Osteoblast (primary cell): ENCODE measurements around the gene TNS3. TPM values are rescaled to one million over a fixed set of nuclear protein-coding genes. Genes with fewer than 3 reads are reported as not detected.

Source experiments
- DNase-seq: peaks from one replicate; pipeline ENCODE4 v3.0.0; 2011; ENCODE audit warnings: low spot score, mixed read lengths; ENCODE audit not compliant: insufficient read length; ENCODE audit errors: missing footprints
- H2AFZ ChIP-seq: 2 replicates; pipeline ENCODE4 v1.6.0; 2011; ENCODE audit warnings: mild to moderate bottlenecking, low read length
- H3K27ac ChIP-seq: 2 replicates; pipeline ENCODE4 v1.5.1; 2011; ENCODE audit warnings: mild to moderate bottlenecking, low read depth, low read length, moderate library complexity
- H3K27me3 ChIP-seq: 2 replicates; pipeline ENCODE4 v1.6.0; 2012; ENCODE audit warnings: mild to moderate bottlenecking, control low read depth, inconsistent platforms, low read length, moderate library complexity; ENCODE audit not compliant: insufficient read depth
- H3K36me3 ChIP-seq: 2 replicates; pipeline ENCODE4 v1.5.1; 2011; ENCODE audit warnings: mild to moderate bottlenecking, low read length, control low read depth, moderate library complexity; ENCODE audit not compliant: insufficient read depth
- H3K4me1 ChIP-seq: 2 replicates; pipeline ENCODE4 v1.5.1; 2011; ENCODE audit warnings: mild to moderate bottlenecking, low read length, control low read depth, moderate library complexity; ENCODE audit not compliant: insufficient read depth
- H3K4me2 ChIP-seq: 2 replicates; pipeline ENCODE4 v1.6.0; 2011; ENCODE audit warnings: mild to moderate bottlenecking, low read length; ENCODE audit not compliant: insufficient read depth
- H3K4me3 ChIP-seq: fragments of 200-600 bp; sonication (generic); 3 replicates; pipeline ENCODE4 v1.5.1; 2012; ENCODE audit warnings: mild to moderate bottlenecking, low read length, inconsistent platforms; ENCODE audit not compliant: insufficient read depth
- H3K79me2 ChIP-seq: 2 replicates; pipeline ENCODE4 v1.6.0; 2012; ENCODE audit warnings: mild to moderate bottlenecking, low read length, control low read depth, inconsistent platforms; ENCODE audit not compliant: insufficient read depth
- H3K9me3 ChIP-seq: 2 replicates; pipeline ENCODE4 v1.5.1; 2011; ENCODE audit warnings: low read depth, low read length, control low read depth
- H4K20me1 ChIP-seq: 2 replicates; pipeline ENCODE4 v1.6.0; 2012; ENCODE audit warnings: mild to moderate bottlenecking, low read length, control low read depth; ENCODE audit not compliant: insufficient read depth
- CTCF ChIP-seq: IDR thresholded peaks from 2 replicates; pipeline ENCODE4 v1.5.1; 2011; ENCODE audit warnings: mild to moderate bottlenecking, low read depth, low read length, moderate library complexity; ENCODE audit errors: extremely low read depth
- total RNA-seq: library from RNA; depleted of rRNA; stranded (reverse); fragments of >200 nt; gene quantifications from 2 replicates; pipeline ENCODE4 v1.2.3, GENCODE V29; 2012

Gene TNS3
- 67.3 and 88.1 TPM in 2 replicates for total RNA-seq

DNA sequence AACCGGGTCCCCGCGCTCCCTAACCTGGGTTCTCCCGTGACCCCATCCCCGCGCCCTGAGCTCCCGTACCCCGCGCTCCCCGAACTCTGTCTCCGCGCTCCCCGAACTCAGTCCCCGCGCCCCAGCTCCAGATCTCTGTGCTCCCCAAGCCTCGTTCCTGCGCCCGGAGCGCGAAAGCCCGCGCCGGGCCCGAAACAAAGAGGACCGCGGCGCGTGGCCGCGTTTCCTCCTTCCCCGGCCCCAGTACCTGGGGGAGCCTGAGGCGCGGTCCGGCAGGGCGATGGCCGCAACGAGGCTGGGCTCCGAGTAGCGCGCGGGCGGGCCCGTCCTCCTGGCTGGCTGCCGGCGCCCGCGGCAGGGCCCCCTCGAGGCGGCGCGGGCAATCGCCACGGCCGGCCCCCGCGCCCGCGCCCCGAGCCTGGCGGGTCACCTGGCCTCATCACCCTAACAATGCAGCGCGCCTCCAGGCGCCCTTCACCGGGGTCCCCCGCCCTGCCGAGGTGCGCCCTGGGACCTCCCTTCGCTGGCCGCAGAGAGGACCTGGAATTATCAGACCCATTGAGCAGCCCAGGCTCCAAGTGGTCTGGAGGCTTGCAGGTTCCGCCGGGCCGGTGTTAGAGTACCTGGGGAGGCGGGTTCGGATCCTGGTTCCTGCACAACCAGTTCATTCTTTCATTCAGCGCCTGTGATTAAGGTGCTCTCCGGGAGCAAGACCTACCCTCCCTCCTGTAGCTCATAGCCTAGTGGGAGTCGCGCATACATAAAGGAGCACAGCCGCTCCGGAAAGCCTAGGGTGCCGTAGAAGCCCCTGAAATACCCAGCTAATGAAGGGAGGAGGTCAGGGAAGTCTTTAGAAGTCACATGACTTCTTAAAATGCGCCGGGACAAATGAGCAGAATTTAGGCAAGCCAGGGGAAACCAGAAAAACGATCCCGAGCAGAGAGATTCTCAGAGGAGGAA, at the start of gene TNS3:
Gene TNS3 (minus strand): TSS at position 308 of the 960 bp plus-strand sequence. CDS start 142,475 bp downstream, outside the sequence.
- Histone ChIP-seq H3K9me3 (no peaks in the 10 kb centered on the region), H3K27me3 (no peaks in the 10 kb centered on the region), H3K36me3 (peaks cover 12% of the 10 kb centered on the region), H3K79me2 (peaks cover 36% of the 10 kb centered on the region), H2AFZ (peak within 1 kb of the TSS; percentile 64), H3K4me1 (peaks cover 50% of the 10 kb centered on the region), H3K4me2 (peak within 1 kb of the TSS; percentile 87), H3K27ac (peak within 1 kb of the TSS; percentile 87), H3K4me3 (peak within 1 kb of the TSS; percentile 81), H4K20me1 (no peaks in the 10 kb centered on the region)
- peak; percentile 94 for DNase-seq
- no peak for TF ChIP-seq CTCF

DNA sequence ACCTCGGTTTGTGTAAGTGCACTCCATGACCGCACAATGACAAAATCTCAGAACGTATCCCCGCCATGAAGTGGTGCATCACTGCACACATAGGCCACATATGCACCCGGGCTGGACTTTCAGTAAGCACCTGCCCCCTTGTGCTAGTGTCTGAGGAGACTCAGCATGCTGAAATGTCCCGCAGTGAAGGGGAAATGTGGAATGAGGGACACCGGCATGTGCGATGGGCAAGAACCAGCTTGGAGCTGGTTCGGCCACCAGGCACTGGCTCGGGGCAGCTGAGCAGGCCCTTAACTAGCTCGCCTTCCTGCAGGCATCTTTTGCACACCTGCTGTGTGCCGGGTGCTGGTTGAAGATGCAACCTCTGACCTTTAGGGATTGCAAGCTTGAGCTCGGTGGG, 49.8 kb upstream of the TNS3 start:
- Histone ChIP-seq H3K79me2 (no peaks in the 10 kb centered on the region), H3K9me3 (no peaks in the 10 kb centered on the region), H3K4me3 (no peak overlapping the region), H2AFZ (no peak overlapping the region), H4K20me1 (no peaks in the 10 kb centered on the region), H3K4me1 (peaks cover 30% of the 10 kb centered on the region), H3K27ac (no peak overlapping the region), H3K27me3 (no peaks in the 10 kb centered on the region), H3K36me3 (no peaks in the 10 kb centered on the region), H3K4me2 (no peak overlapping the region)
- no peak for DNase-seq
- TF ChIP-seq CTCF, result no peak

DNA sequence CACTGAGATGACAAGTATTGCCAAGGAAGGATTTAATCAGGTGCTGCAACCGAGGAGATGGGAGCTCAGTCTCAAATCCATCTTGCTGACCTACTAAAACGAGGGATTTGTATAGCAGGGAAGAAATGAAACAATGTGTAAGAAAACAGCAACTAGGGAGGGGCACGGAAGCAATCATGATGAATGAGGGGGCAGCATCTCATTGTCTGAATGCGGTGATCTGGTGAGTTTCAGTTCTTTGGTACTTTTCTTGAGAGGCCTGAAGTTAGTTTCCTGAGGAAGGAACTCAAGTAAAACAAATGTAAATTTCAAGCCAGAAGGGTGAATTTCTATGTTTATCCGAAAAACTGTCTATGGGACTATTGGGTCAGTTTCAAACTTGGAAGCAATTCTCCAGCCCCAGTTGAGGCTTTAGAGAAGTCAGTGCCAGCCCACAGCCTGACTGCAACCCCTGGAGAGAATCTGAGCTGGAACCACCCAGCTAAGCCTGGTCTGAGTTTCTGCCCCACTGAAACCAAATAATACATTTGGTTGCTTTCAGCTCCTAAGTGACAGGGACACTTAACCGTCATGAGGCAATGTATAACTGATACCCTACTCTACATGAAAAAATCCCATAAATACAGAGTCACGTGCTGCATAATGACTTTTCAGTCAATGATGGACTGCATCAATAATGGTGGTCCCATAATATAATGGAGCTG, 45.8 kb upstream of the TNS3 start:
- H3K4me2 ChIP-seq, result no peak overlapping the region
- H3K27ac ChIP-seq, result no peak overlapping the region
- no peaks in the 10 kb centered on the region for H3K9me3 ChIP-seq
- no peak for DNase-seq
- H3K27me3 ChIP-seq, result no peaks in the 10 kb centered on the region
- peaks cover 9% of the 10 kb centered on the region for H3K4me1 ChIP-seq
- no peak for TF ChIP-seq CTCF
- no peak overlapping the region for H3K4me3 ChIP-seq
- no peaks in the 10 kb centered on the region for H4K20me1 ChIP-seq
- no peaks in the 10 kb centered on the region for H3K79me2 ChIP-seq
- no peaks in the 10 kb centered on the region for H3K36me3 ChIP-seq
- no peak overlapping the region for H2AFZ ChIP-seq
